HG02610 (cell line): ENCODE measurements around the gene PTK6.
A peak's percentile ranks its signal among the peaks of the same experiment; 100 is the strongest.

ENCODE experiments used
- ATAC-seq: cut with Tn5 transposase; IDR thresholded peaks from one replicate; pipeline ENCODE4 v1.9.1; 2021; ENCODE audit warnings: mild to moderate bottlenecking, moderate library complexity; ENCODE audit not compliant: unreplicated experiment

The PTK6 gene

GRCh38 chr20:63545814-63546213 lies 8.6 kb upstream of the PTK6 start:
- ATAC-seq: no peak

GRCh38 chr20:63544958-63545516 lies 7.9 kb upstream of the PTK6 start:
- no peak for ATAC-seq

- no peak for ATAC-seq
Observed at GRCh38 chr20:63544241-63544957, 7.2 kb upstream of the PTK6 start.

- ATAC-seq: no peak
Observed at GRCh38 chr20:63543733-63544132, 6.6 kb upstream of the PTK6 start.

- ATAC-seq: no peak
Observed at GRCh38 chr20:63543131-63543530, 6.0 kb upstream of the PTK6 start.

- no peak for ATAC-seq
Observed at GRCh38 chr20:63542696-63543095, 5.5 kb upstream of the PTK6 start.

GRCh38 chr20:63542031-63542559 lies 4.9 kb upstream of the PTK6 start:
- no peak for ATAC-seq

GRCh38 chr20:63541371-63541770 lies 4.2 kb upstream of the PTK6 start:
- no peak for ATAC-seq

- no peak for ATAC-seq
Observed at GRCh38 chr20:63540417-63541186, 3.4 kb upstream of the PTK6 start.

GRCh38 chr20:63539441-63540370 lies 2.5 kb upstream of the PTK6 start:
- no peak for ATAC-seq

GRCh38 chr20:63539092-63539430 lies 1.9 kb upstream of the PTK6 start:
- ATAC-seq: no peak

GRCh38 chr20:63538204-63539091 lies 1.3 kb upstream of the PTK6 start:
- no peak for ATAC-seq

GRCh38 chr20:63537525-63538203 lies 488 bp upstream of the PTK6 start:
- ATAC-seq: peak; percentile 81

GRCh38 chr20:63536241-63536977 lies 767 bp downstream of the PTK6 start:
- no peak for ATAC-seq

- no peak for ATAC-seq
Observed at GRCh38 chr20:63534831-63535651, 2.1 kb downstream of the PTK6 start.

GRCh38 chr20:63534427-63534830 lies 2.7 kb downstream of the PTK6 start:
- ATAC-seq: no peak

GRCh38 chr20:63533871-63534393 lies 3.2 kb downstream of the PTK6 start:
- ATAC-seq: no peak

- no peak for ATAC-seq
Observed at GRCh38 chr20:63533388-63533787, 3.8 kb downstream of the PTK6 start.
